Panc1 (cell line): ENCODE data around the gene GNRHR.

ENCODE experiments used
- POLR2AphosphoS5 ChIP-seq: IDR thresholded peaks from 2 replicates; pipeline ENCODE4 v1.6.1; 2012; ENCODE audit warnings: mild to moderate bottlenecking, low read depth, low read length, moderate library complexity
- TF ChIP-seq, protein P1 (sequence below), 2 experiments: IDR thresholded peaks; 2 replicates each; pipeline ENCODE4 v1.6.1; 2011 to 2012; ENCODE audit warnings: low read depth in 2 of 2, control low read depth in 1 of 2, low read length in 1 of 2, mild to moderate bottlenecking in 1 of 2, moderate library complexity in 1 of 2; ENCODE audit not compliant: insufficient read depth in 1 of 2
- TF ChIP-seq, protein P2 (sequence below): fragments of 450-650 bp; IDR thresholded peaks from 2 replicates; pipeline ENCODE4 v1.5.1; 2017; ENCODE audit warnings: mild to moderate bottlenecking

DNA sequence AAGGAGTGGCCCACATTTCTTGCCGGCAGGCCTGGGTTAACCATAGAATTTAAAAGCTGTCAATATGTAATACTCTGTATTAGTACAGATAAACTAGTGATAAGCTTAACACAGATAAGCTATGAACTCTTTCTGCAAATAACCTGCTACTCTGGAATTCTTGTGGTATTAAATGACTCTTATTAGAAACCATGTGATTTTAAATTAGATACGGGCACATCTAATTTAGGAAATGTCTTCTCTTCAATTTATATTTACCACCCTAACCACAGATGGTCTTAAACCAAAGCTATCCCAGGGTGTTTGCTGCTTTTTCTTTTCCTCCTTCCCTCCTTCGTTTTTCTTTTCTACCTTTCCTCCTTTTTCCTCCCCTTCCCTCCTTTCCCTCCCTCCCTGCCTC is 4.9 kb downstream of the GNRHR start:
- TF ChIP-seq, protein P1, sequence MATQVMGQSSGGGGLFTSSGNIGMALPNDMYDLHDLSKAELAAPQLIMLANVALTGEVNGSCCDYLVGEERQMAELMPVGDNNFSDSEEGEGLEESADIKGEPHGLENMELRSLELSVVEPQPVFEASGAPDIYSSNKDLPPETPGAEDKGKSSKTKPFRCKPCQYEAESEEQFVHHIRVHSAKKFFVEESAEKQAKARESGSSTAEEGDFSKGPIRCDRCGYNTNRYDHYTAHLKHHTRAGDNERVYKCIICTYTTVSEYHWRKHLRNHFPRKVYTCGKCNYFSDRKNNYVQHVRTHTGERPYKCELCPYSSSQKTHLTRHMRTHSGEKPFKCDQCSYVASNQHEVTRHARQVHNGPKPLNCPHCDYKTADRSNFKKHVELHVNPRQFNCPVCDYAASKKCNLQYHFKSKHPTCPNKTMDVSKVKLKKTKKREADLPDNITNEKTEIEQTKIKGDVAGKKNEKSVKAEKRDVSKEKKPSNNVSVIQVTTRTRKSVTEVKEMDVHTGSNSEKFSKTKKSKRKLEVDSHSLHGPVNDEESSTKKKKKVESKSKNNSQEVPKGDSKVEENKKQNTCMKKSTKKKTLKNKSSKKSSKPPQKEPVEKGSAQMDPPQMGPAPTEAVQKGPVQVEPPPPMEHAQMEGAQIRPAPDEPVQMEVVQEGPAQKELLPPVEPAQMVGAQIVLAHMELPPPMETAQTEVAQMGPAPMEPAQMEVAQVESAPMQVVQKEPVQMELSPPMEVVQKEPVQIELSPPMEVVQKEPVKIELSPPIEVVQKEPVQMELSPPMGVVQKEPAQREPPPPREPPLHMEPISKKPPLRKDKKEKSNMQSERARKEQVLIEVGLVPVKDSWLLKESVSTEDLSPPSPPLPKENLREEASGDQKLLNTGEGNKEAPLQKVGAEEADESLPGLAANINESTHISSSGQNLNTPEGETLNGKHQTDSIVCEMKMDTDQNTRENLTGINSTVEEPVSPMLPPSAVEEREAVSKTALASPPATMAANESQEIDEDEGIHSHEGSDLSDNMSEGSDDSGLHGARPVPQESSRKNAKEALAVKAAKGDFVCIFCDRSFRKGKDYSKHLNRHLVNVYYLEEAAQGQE (IDR thresholded peaks at IDR 0.05; ENCODE audit: insufficient read depth in 1 of 2, low read depth in 2 of 2, low read length in 1 of 2) = no peak
- no peak for TF ChIP-seq POLR2AphosphoS5
- TF ChIP-seq, protein P2, sequence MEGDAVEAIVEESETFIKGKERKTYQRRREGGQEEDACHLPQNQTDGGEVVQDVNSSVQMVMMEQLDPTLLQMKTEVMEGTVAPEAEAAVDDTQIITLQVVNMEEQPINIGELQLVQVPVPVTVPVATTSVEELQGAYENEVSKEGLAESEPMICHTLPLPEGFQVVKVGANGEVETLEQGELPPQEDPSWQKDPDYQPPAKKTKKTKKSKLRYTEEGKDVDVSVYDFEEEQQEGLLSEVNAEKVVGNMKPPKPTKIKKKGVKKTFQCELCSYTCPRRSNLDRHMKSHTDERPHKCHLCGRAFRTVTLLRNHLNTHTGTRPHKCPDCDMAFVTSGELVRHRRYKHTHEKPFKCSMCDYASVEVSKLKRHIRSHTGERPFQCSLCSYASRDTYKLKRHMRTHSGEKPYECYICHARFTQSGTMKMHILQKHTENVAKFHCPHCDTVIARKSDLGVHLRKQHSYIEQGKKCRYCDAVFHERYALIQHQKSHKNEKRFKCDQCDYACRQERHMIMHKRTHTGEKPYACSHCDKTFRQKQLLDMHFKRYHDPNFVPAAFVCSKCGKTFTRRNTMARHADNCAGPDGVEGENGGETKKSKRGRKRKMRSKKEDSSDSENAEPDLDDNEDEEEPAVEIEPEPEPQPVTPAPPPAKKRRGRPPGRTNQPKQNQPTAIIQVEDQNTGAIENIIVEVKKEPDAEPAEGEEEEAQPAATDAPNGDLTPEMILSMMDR = no peak
